Suppressor macrophage treated with lipopolysaccharide for 1 hour (primary cell): Measurements from ENCODE around the gene CPXM2.

ENCODE experiments used
- DNase-seq, 3 donors: peaks; one replicate each; pipeline ENCODE4 v3.0.0-alpha.2; 2020 to 2022

CPXM2 gene

DNA sequence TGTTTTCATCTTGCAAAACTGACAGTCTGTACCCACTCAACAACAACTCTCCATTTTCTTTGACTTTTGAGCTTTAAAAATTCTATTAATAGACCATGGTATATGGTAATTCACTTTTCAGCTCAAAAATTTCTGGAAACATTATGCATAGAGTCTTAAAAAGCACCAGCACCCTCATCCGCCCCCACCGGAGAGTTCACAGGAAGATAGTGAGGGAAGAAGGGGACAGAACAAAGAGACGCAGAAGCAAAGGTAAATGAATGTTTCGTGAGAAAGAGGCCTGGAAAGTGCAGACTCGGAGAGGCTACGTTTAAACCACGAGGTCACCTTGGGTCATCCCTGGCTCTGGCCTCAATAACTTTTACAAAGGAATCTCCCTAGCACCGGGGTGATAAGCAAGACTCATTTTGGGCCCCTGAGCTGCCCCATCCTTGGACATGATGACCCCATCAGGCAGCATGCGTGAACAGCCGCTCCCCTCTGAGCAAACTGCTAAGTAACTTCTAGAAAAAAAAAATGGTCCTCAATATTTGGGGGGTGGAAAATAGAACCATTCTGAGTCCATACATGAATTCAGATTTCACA lies 96.3 kb downstream of the CPXM2 start:
- DNase-seq = no peak

GRCh38 chr10:123792248-123792978 lies 99.2 kb downstream of the CPXM2 start:
- DNase-seq = no peak

DNA sequence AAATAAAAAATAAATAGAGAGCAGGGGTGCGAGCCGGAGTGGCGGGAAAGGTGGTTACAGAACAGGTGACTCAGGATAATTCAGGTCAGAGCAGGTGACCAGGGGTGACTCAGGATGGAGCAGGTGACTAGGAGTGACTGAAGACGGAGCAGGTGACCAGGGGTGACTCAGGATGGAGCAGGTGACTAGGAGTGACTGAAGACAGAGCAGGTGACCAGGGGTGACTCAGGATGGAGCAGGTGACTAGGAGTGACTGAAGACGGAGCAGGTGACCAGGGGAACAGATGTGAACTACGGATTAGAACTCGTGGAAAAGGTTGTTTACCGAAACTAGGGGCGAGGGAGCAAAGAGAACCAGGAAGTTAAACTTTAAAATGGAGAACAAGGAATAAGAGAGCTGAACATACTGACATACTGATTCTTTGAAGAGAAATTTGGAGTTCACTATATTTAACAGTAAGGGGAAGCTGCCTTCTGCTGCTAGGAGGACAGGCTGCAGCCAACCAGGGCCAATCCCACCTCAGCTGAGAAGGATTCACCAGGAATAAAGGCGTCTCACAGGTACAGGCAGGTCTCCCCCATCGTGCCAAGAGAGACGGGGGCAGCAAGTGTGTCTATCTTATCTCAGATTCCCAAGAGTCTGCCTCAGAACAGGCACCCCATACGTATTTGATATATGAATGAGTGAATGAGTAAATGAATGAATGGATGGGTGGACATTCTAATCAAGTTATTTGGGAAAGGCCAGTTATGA lies 101.3 kb downstream of the CPXM2 start:
- no peak for DNase-seq

GRCh38 chr10:123788981-123789380 lies 102.6 kb downstream of the CPXM2 start:
- DNase-seq = no peak

DNA sequence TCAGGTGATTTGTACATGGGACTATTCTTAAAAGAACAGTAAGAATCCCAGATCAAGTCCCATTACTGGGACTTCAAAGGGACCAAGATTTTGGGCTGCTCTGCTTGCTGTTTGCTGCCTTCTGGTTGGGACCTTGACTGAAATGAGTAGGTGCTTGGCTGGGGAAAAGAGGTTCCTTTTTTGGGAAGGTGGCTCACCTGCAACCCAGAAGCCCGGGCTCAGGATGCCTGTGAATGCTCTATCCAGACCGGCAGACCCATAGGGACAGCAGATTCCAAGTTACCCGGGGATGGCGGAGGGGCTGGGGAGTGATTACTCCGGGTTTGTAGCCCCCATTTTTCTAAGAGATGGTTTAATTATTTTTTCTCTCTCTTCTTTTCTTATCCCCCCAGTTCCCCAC lies 104.0 kb downstream of the CPXM2 start:
- no peak for DNase-seq

DNA sequence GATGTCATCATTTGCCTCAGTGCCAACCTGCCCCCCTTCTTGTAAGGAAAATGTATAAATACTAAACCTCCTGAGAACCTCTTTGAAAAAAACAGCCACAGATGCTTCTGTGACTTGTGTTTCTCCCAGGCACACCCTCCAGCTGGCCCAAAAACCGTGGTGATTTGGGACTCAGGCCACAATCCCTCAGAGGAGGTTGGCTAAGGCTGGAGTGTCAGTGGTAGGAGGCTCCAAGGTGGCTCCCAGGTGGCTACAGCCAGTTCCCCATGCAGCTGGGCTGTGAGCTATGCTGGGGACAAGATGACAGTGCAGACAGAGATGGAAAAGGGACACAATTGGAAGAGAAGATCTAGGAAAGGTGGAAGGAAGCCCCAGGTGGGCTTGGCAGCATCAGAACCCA lies 104.7 kb downstream of the CPXM2 start:
- DNase-seq = no peak

- DNase-seq = no peak
Observed at GRCh38 chr10:123786306-123786705, 105.3 kb downstream of the CPXM2 start.

GRCh38 chr10:123784646-123785045 lies 107.0 kb downstream of the CPXM2 start:
- DNase-seq = no peak

- no peak for DNase-seq
Observed at GRCh38 chr10:123784216-123784615, 107.4 kb downstream of the CPXM2 start.

- no peak for DNase-seq
Observed at GRCh38 chr10:123783296-123783695, 108.3 kb downstream of the CPXM2 start.

- DNase-seq = no peak
Observed at GRCh38 chr10:123782549-123782948, 109.1 kb downstream of the CPXM2 start.

- DNase-seq = no peak
Observed at GRCh38 chr10:123781956-123782500, 109.6 kb downstream of the CPXM2 start.

- no peak for DNase-seq
Observed at GRCh38 chr10:123781324-123781900, 110.2 kb downstream of the CPXM2 start.

DNA sequence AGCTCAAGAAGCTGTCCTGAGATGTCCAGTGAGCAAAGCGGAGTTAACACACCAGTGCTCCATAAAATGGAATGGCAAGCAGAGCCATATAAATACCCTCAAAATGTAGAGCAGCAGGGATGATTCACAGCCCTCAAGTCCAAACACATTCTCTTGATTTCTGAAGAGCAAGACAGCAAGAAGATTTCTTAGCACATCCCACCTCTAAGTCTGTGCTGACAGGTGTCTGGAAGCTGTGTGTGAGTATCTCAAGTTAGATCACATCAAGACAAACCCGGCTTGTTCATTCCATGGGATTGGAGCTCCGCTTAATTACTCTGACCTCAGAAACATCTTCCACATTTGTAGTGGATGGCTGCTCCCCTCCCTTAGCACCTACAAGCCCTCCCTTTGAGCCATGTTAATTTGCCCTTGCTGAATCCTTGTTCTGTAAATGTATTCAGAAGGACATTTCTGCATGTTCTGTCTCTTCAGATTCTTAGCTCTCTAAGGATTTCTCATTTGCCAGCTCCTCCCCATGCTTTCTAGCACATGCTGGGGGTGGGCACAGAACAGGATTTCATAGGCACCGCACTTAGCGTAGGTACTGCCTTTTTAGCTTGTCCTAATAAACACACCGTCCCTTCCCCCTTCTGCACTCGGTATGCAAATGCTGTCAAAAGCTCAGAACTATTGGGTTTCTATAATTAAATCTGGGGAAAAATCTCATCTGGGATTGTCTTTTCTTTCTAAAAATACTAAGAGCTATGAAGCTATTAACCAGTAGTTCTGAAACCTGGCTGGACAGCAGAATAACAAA lies 112.7 kb downstream of the CPXM2 start:
- DNase-seq = no peak

- no peak for DNase-seq
Observed at GRCh38 chr10:123777881-123778280, 113.7 kb downstream of the CPXM2 start.

- DNase-seq = no peak
Observed at GRCh38 chr10:123774132-123774742, 117.4 kb downstream of the CPXM2 start.

- DNase-seq = no peak
Observed at GRCh38 chr10:123772645-123773508, 118.7 kb downstream of the CPXM2 start.

GRCh38 chr10:123771877-123772644 lies 119.5 kb downstream of the CPXM2 start:
- no peak for DNase-seq

GRCh38 chr10:123769647-123770046 lies 122.0 kb downstream of the CPXM2 start:
- DNase-seq = no peak

- no peak for DNase-seq
Observed at GRCh38 chr10:123766761-123767160, 124.8 kb downstream of the CPXM2 start.
